ENCODE results near the gene CPEB4. TPM values are rescaled to one million over a fixed set of nuclear protein-coding genes. Genes with fewer than 3 reads are reported as not detected.

The CPEB4 gene
- total RNA-seq, 1 experiment from 2014 or later = 1.4 TPM

DNA sequence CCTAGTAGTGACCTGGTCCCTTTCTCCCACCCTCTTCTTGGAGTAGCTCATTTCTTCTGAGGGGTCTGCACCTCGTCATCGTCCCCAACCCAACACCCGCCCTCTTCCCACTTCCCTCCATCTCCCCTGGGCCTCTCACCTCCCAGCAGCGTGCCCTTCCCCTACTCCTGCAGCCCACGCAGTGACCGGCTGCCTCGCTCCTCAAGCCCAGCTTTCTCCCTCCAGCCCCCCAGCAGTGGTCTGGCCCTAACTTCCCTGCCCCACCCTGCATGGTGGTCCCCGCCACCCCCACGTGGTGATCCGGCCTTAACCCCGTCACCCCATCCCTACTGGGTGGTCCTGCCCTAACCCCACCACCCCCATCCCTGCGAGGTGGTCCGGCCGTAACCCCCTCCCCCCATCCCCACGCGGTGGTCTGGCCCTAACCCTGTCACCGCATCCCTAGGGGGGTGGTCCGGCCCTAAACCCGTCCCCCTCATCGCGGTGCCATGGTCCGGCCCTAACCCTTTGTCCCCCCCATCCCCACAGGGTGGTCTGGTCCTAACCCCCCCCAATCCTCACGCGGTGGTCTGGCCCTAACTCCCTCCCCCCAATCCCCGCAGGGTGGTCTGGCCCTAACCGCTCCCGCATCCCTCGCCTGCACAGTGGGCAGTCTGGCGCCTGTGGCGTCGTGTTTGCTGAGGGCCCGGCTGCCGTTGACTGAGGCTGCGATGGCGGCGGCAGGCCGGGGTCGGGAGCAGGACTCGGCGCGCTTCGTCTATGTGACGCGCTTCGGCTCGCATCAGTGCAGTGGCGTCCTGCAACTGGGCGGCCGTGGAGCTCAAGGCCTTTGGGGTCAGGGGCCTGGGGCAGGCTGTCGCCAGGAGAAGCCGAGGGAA is 100.6 kb downstream of the CPEB4 start, which contains the start of gene C5orf47:
C5orf47 (plus strand) TSS at position 617 of the 878 bp plus-strand sequence; CDS start at position 711, 94 bp downstream.
- Histone ChIP-seq H3K27me3 (ENCODE audit: low read length) (no peaks in the 10 kb centered on the region), H3K36me3 (ENCODE audit: insufficient read depth, low read length) (no peaks in the 10 kb centered on the region), H4K20me1 (ENCODE audit: insufficient read depth, low read depth, low read length) (no peaks in the 10 kb centered on the region), H3K9me3 (ENCODE audit: low read length) (no peaks in the 10 kb centered on the region), H3K9ac (ENCODE audit: low read length) (no peak within 1 kb of the TSS), H3K79me2 (ENCODE audit: low read length) (no peaks in the 10 kb centered on the region), H3K4me3 (ENCODE audit: low read length) (no peak within 1 kb of the TSS), H2AFZ (ENCODE audit: low read length) (no peak within 1 kb of the TSS), H3K9me2 (replicated peaks; ENCODE audit: insufficient read depth, low read length) (no peaks in the 10 kb centered on the region), H3K27ac (ENCODE audit: low read length) (no peak within 1 kb of the TSS), H3K4me1 (ENCODE audit: low read length) (no peaks in the 10 kb centered on the region), H3K4me2 (ENCODE audit: low read depth, low read length, poor library complexity, severe bottlenecking) (no peak within 1 kb of the TSS)
- no peak for DNase-seq

DNA sequence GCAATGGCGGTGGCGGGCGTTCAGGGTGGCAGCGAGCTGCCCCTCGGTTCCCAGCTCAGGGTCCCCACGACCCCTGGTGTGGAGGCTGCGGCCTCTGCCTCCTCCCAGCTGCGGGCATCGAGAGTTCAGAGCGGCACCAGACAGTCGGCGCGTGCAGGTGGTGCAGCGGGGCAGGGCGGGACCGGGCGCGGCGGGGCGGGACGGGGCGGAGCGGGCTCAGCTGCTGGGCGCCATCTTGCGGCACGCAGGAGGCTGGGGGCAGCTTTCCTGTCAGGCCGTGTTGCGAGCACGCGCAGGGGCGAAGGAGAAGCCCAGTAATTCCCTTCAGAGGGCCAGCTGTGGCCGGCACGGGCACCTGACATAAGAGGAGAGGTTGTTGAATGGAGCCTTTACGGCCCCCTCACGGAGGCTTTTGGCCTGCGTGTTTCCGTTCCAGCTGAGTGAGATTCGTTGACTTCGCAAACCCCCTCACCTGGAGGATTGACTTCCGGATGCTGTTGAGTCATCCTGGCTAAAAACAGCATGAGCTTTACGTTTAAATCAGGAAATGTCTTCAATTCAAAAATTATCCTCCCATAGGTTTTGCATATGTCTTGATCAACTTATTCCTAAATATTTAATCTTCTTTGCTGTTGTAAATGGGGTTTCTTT is 101.4 kb downstream of the CPEB4 start:
- DNase-seq = no peak
- no peak overlapping the region for H3K4me3 ChIP-seq (ENCODE audit: low read length)
- H3K79me2 ChIP-seq (ENCODE audit: low read length) = no peaks in the 10 kb centered on the region
- no peaks in the 10 kb centered on the region for H3K9me2 ChIP-seq (replicated peaks; ENCODE audit: insufficient read depth, low read length)
- H3K9ac ChIP-seq (ENCODE audit: low read length) = no peak overlapping the region
- no peak overlapping the region for H3K4me2 ChIP-seq (ENCODE audit: low read depth, low read length, poor library complexity, severe bottlenecking)
- no peaks in the 10 kb centered on the region for H3K9me3 ChIP-seq (ENCODE audit: low read length)
- H2AFZ ChIP-seq (ENCODE audit: low read length) = no peak overlapping the region
- no peaks in the 10 kb centered on the region for H3K36me3 ChIP-seq (ENCODE audit: insufficient read depth, low read length)
- H3K27ac ChIP-seq (ENCODE audit: low read length) = no peak overlapping the region
- no peaks in the 10 kb centered on the region for H3K4me1 ChIP-seq (ENCODE audit: low read length)
- no peaks in the 10 kb centered on the region for H4K20me1 ChIP-seq (ENCODE audit: insufficient read depth, low read depth, low read length)
- no peaks in the 10 kb centered on the region for H3K27me3 ChIP-seq (ENCODE audit: low read length)

DNA sequence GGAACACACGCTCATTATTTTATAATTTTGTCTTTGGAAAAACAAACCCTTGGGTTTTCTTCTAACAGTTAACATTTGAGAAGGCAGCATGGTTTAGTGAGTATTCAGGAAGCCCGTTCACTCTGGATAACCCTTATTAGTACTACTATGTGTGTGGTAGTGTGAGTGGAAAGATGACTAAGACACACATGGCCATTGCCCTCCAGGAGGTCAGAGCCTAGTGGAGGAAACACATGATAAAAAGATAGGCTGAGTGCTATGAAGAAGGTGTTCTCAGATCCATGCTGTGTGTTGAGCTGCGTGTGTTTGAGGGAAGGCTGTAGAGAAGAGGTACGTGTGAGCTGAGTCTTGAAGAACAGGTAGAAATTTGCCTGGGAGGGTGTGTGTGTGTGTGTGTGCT is 109.2 kb downstream of the CPEB4 start:
- H3K4me1 ChIP-seq (ENCODE audit: low read length) = no peaks in the 10 kb centered on the region
- no peaks in the 10 kb centered on the region for H3K79me2 ChIP-seq (ENCODE audit: low read length)
- H3K36me3 ChIP-seq (ENCODE audit: insufficient read depth, low read length) = no peaks in the 10 kb centered on the region
- H3K27ac ChIP-seq (ENCODE audit: low read length) = no peak overlapping the region
- no peaks in the 10 kb centered on the region for H3K9me2 ChIP-seq (replicated peaks; ENCODE audit: insufficient read depth, low read length)
- no peak overlapping the region for H3K4me2 ChIP-seq (ENCODE audit: low read depth, low read length, poor library complexity, severe bottlenecking)
- no peak overlapping the region for H2AFZ ChIP-seq (ENCODE audit: low read length)
- no peak for DNase-seq
- H3K27me3 ChIP-seq (ENCODE audit: low read length) = no peaks in the 10 kb centered on the region
- no peak overlapping the region for H3K4me3 ChIP-seq (ENCODE audit: low read length)
- no peaks in the 10 kb centered on the region for H4K20me1 ChIP-seq (ENCODE audit: insufficient read depth, low read depth, low read length)
- H3K9ac ChIP-seq (ENCODE audit: low read length) = no peak overlapping the region
- no peaks in the 10 kb centered on the region for H3K9me3 ChIP-seq (ENCODE audit: low read length)

DNA sequence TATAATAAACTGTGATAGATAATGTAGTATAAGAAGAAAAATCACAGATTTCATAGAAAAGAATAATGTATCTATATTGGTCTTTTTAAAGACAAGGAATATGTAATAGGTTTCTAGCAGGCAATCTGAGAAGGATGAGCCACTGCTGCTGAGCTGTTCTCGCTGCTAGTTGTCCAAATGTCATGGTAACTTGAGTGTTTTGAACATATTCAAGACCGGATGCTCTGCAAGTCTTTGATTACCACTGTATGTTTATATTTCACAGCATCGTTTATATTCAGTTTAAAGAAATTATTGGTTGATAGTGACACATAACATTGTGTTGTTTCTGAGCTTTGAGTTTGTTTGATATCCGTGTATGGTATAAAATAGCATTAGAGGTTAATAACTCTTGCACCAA is 110.4 kb downstream of the CPEB4 start:
- Histone ChIP-seq H2AFZ (ENCODE audit: low read length) (no peak overlapping the region), H3K36me3 (ENCODE audit: insufficient read depth, low read length) (no peaks in the 10 kb centered on the region), H3K9me3 (ENCODE audit: low read length) (no peaks in the 10 kb centered on the region), H3K79me2 (ENCODE audit: low read length) (no peaks in the 10 kb centered on the region), H3K9me2 (replicated peaks; ENCODE audit: insufficient read depth, low read length) (no peaks in the 10 kb centered on the region), H3K4me3 (ENCODE audit: low read length) (no peak overlapping the region), H4K20me1 (ENCODE audit: insufficient read depth, low read depth, low read length) (no peaks in the 10 kb centered on the region), H3K9ac (ENCODE audit: low read length) (no peak overlapping the region), H3K27ac (ENCODE audit: low read length) (no peak overlapping the region), H3K4me1 (ENCODE audit: low read length) (no peaks in the 10 kb centered on the region), H3K4me2 (ENCODE audit: low read depth, low read length, poor library complexity, severe bottlenecking) (no peak overlapping the region), H3K27me3 (ENCODE audit: low read length) (no peaks in the 10 kb centered on the region)
- DNase-seq = no peak

DNA sequence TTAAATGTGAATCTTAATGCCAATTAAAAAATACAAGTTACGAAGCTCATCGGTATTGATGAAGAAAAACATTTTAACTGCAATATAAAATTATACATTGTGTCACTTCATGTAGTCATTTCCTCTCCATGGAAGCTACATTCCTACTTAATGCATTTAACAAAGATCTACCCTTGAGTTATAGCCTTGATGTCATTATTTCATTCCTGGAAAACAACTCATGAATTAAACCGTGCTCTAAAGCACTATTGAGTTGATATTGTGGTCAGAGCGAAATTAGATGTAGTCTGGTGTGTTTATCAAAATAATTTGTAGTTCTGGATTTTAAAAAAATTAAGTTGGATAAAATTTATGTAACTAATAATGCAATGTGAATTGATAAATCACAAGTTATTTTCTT is 111.9 kb downstream of the CPEB4 start:
- Histone ChIP-seq H3K9me3 (ENCODE audit: low read length) (no peaks in the 10 kb centered on the region), H2AFZ (ENCODE audit: low read length) (no peak overlapping the region), H3K9me2 (replicated peaks; ENCODE audit: insufficient read depth, low read length) (no peaks in the 10 kb centered on the region), H3K27me3 (ENCODE audit: low read length) (no peaks in the 10 kb centered on the region), H3K4me2 (ENCODE audit: low read depth, low read length, poor library complexity, severe bottlenecking) (no peak overlapping the region), H3K4me1 (ENCODE audit: low read length) (no peaks in the 10 kb centered on the region), H3K27ac (ENCODE audit: low read length) (no peak overlapping the region), H3K4me3 (ENCODE audit: low read length) (no peak overlapping the region), H3K36me3 (ENCODE audit: insufficient read depth, low read length) (no peaks in the 10 kb centered on the region), H3K79me2 (ENCODE audit: low read length) (no peaks in the 10 kb centered on the region), H3K9ac (ENCODE audit: low read length) (no peak overlapping the region), H4K20me1 (ENCODE audit: insufficient read depth, low read depth, low read length) (no peaks in the 10 kb centered on the region)
- DNase-seq = no peak

DNA sequence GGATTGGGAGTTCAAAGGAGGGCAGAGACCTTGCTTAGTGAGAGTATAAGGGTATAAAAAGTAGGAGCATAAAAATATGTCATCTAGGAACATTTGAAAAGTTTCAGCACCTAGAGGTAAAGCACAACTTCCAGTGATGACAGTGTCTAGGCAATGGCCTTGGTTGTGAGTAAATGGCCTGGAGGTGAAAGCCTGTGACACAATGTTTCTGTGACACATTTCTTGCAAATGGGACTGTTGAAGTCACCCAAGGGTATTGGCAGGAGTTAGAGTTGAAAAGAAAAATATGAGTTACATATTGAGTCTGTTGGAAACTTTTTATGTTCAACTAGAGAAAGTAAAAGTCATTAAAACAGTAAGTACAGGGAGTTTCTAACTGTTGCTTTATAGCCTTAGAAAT is 115.6 kb downstream of the CPEB4 start:
- Histone ChIP-seq H3K36me3 (ENCODE audit: insufficient read depth, low read length) (no peaks in the 10 kb centered on the region), H3K27ac (ENCODE audit: low read length) (no peak overlapping the region), H2AFZ (ENCODE audit: low read length) (no peak overlapping the region), H3K27me3 (ENCODE audit: low read length) (no peaks in the 10 kb centered on the region), H3K4me1 (ENCODE audit: low read length) (no peaks in the 10 kb centered on the region), H3K9me3 (ENCODE audit: low read length) (no peaks in the 10 kb centered on the region), H3K79me2 (ENCODE audit: low read length) (no peaks in the 10 kb centered on the region), H3K4me2 (ENCODE audit: low read depth, low read length, poor library complexity, severe bottlenecking) (no peak overlapping the region), H3K9me2 (replicated peaks; ENCODE audit: insufficient read depth, low read length) (no peaks in the 10 kb centered on the region), H4K20me1 (ENCODE audit: insufficient read depth, low read depth, low read length) (no peaks in the 10 kb centered on the region), H3K9ac (ENCODE audit: low read length) (no peak overlapping the region), H3K4me3 (ENCODE audit: low read length) (no peak overlapping the region)
- DNase-seq = no peak

DNA sequence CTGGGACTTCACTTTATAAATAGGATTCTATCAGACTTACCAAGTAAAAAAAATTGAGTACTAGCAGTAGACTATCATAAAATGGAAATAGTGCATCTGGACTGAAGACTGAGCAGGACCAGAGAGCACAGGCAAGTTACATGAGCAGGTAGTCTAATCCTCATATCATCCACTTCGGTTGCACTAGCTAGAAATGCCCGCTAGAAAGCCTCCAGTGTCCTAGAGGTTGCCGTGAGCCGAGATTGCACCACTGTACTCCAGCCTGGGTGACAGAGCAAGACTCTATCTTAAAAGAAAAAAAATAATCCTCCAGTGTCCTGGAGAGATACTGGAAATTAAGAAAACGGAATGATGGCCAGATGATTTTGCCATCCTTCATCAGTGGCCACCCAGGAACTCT is 120.8 kb downstream of the CPEB4 start:
- Histone ChIP-seq H3K4me1 (ENCODE audit: low read length) (no peaks in the 10 kb centered on the region), H2AFZ (ENCODE audit: low read length) (no peak overlapping the region), H3K9me2 (replicated peaks; ENCODE audit: insufficient read depth, low read length) (no peaks in the 10 kb centered on the region), H3K27me3 (ENCODE audit: low read length) (no peaks in the 10 kb centered on the region), H3K27ac (ENCODE audit: low read length) (no peak overlapping the region), H3K4me3 (ENCODE audit: low read length) (no peak overlapping the region), H3K36me3 (ENCODE audit: insufficient read depth, low read length) (no peaks in the 10 kb centered on the region), H3K79me2 (ENCODE audit: low read length) (no peaks in the 10 kb centered on the region), H4K20me1 (ENCODE audit: insufficient read depth, low read depth, low read length) (no peaks in the 10 kb centered on the region), H3K9me3 (ENCODE audit: low read length) (no peaks in the 10 kb centered on the region), H3K9ac (ENCODE audit: low read length) (no peak overlapping the region), H3K4me2 (ENCODE audit: low read depth, low read length, poor library complexity, severe bottlenecking) (no peak overlapping the region)
- DNase-seq = no peak

DNA sequence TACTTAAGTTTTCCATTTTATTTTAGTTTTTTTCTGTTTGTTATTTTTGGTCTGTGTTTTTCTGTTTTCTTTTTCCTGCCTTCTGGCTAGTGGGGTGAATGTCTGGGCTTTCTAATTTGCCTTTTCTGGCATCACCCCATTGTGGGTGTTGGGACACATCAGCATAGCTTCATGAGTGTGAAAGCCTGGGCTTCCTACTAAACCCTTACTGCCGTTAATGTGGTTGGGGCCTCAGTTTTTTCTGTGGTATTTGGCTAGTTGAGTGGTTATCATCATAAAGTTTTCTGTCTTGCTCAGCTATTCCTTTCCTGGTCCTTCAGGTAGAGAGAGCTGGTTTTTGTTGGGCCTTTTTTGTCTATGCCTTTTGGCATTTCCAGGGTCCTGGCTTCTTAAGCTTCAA is 122.2 kb downstream of the CPEB4 start:
- no peak overlapping the region for H3K27ac ChIP-seq (ENCODE audit: low read length)
- DNase-seq = no peak
- H3K4me1 ChIP-seq (ENCODE audit: low read length) = no peaks in the 10 kb centered on the region
- H4K20me1 ChIP-seq (ENCODE audit: insufficient read depth, low read depth, low read length) = no peaks in the 10 kb centered on the region
- H3K9me2 ChIP-seq (replicated peaks; ENCODE audit: insufficient read depth, low read length) = no peaks in the 10 kb centered on the region
- no peaks in the 10 kb centered on the region for H3K36me3 ChIP-seq (ENCODE audit: insufficient read depth, low read length)
- H2AFZ ChIP-seq (ENCODE audit: low read length) = no peak overlapping the region
- no peaks in the 10 kb centered on the region for H3K79me2 ChIP-seq (ENCODE audit: low read length)
- H3K4me3 ChIP-seq (ENCODE audit: low read length) = no peak overlapping the region
- H3K4me2 ChIP-seq (ENCODE audit: low read depth, low read length, poor library complexity, severe bottlenecking) = no peak overlapping the region
- H3K27me3 ChIP-seq (ENCODE audit: low read length) = no peaks in the 10 kb centered on the region
- H3K9ac ChIP-seq (ENCODE audit: low read length) = no peak overlapping the region
- no peaks in the 10 kb centered on the region for H3K9me3 ChIP-seq (ENCODE audit: low read length)
